Hematopoietic multipotent progenitor cell (in vitro differentiated cells): ENCODE results near the gene MBP. TPM values are rescaled to one million over a fixed set of nuclear protein-coding genes. Genes with fewer than 3 reads are reported as not detected.
"Not testable (repeated sequence)": the region's sequence is repeated elsewhere in the genome, so short reads cannot be mapped to it uniquely, and the experiment has no call there.

ENCODE experiments used
- DNase-seq, 3 donors: peaks; one replicate each; pipeline ENCODE4 v3.0.0-alpha.2; 2011 to 2015; ENCODE audit warnings: low read depth in 2 of 3, low spot score in 2 of 3
- total RNA-seq: library from RNA; depleted of rRNA; stranded (reverse); fragments of >200 nt; gene quantifications from one replicate; pipeline ENCODE4 v1.2.3, GENCODE V29; 2012

MBP gene
- total RNA-seq, 1 donor, result 47.7 TPM

- DNase-seq, result no peak
Measured at GRCh38 chr18:76994086-76994654, 138.4 kb downstream of the MBP start.

- DNase-seq, result no peak
Measured at GRCh38 chr18:76993573-76993972, 139.0 kb downstream of the MBP start.

GRCh38 chr18:76993085-76993382 lies 139.5 kb downstream of the MBP start:
- no peak for DNase-seq

GRCh38 chr18:76992226-76993084 lies 140.1 kb downstream of the MBP start:
- DNase-seq, result no peak

- no peak for DNase-seq
Measured at GRCh38 chr18:76991021-76991688, 141.4 kb downstream of the MBP start.

GRCh38 chr18:76990343-76991020 lies 142.1 kb downstream of the MBP start:
- DNase-seq, result not testable (repeated sequence)

GRCh38 chr18:76989647-76990190 lies 142.9 kb downstream of the MBP start:
- no peak for DNase-seq

GRCh38 chr18:76988827-76989646 lies 143.5 kb downstream of the MBP start:
- DNase-seq, result no peak

- no peak for DNase-seq
Measured at GRCh38 chr18:76988031-76988826, 144.4 kb downstream of the MBP start.

GRCh38 chr18:76986406-76986805 lies 146.2 kb downstream of the MBP start:
- DNase-seq, result no peak

GRCh38 chr18:76985951-76986236 lies 146.7 kb downstream of the MBP start:
- DNase-seq, result no peak

GRCh38 chr18:76985156-76985950 lies 147.2 kb downstream of the MBP start:
- DNase-seq, result no peak

- no peak for DNase-seq
Measured at GRCh38 chr18:76984193-76985155, 148.1 kb downstream of the MBP start.

GRCh38 chr18:76983613-76984051 lies 149.0 kb downstream of the MBP start:
- DNase-seq, result no peak

- DNase-seq, result peak; percentile 66 to 88 (median 77)
Measured at GRCh38 chr18:76982841-76983583, 149.6 kb downstream of the MBP start.

- DNase-seq, result no peak
Measured at GRCh38 chr18:76982038-76982437, 150.5 kb downstream of the MBP start.

- no peak for DNase-seq
Measured at GRCh38 chr18:76981396-76981968, 151.1 kb downstream of the MBP start.
